Measurements from ENCODE around the gene FHIT. TPM values are rescaled to one million over a fixed set of nuclear protein-coding genes. Genes with fewer than 3 reads are reported as not detected.

Gene FHIT
- total RNA-seq = 1 to 10 TPM; 6.9 to 8.4 TPM
- polyA plus RNA-seq (ENCODE audit: insufficient read length in 2 of 2) = 10 to 100 TPM; 11.3 to 16.5 TPM
- long read RNA-seq, donor 1, partial matches to known transcripts = 5 of 5 reads
- long read RNA-seq, donor 1, other reads (novel, unspliced or antisense) = 0 of 5 reads
- long read RNA-seq, donor 2 = 0 reads
- long read RNA-seq, donor 3 = 0 reads
- long read RNA-seq, donor 4 = 0 reads

- H3K4me3 ChIP-seq (ENCODE audit: low read depth, low read length) = peak within 1 kb of the TSS; percentile 81
- no peaks in the 10 kb centered on the region for H3K9me3 ChIP-seq (ENCODE audit: control insufficient read depth, insufficient read depth, low read length)
- no peaks in the 10 kb centered on the region for H3K36me3 ChIP-seq (ENCODE audit: control insufficient read depth, insufficient read depth, low read length)
- H3K27ac ChIP-seq (ENCODE audit: low read depth, low read length) = peak within 1 kb of the TSS; percentile 80
- no peaks in the 10 kb centered on the region for H3K27me3 ChIP-seq (ENCODE audit: control insufficient read depth, insufficient read depth, low read length)
- 0% methylated on average over 38 of the region's 41 CpGs for WGBS (ENCODE audit: insufficient coverage)
- DNase-seq (ENCODE audit: low read depth in 4 of 6, low spot score in 6 of 6) = peak; percentile 85 to 98 (median 90)
- peaks cover 13% of the 10 kb centered on the region for H3K4me1 ChIP-seq (ENCODE audit: control insufficient read depth, insufficient read depth, low read length)
Observed at GRCh38 chr3:61251174-61251972, at the start of gene FHIT. Gene FHIT, minus strand, starts transcription at chr3:61251452.

- no peaks in the 10 kb centered on the region for H3K9me3 ChIP-seq (ENCODE audit: control insufficient read depth, insufficient read depth, low read length)
- no peaks in the 10 kb centered on the region for H3K36me3 ChIP-seq (ENCODE audit: control insufficient read depth, insufficient read depth, low read length)
- no peaks in the 10 kb centered on the region for H3K4me1 ChIP-seq (ENCODE audit: control insufficient read depth, insufficient read depth, low read length)
- no CpG with 5 or more reads among the region's 2 CpGs for WGBS (ENCODE audit: insufficient coverage)
- H3K27me3 ChIP-seq (ENCODE audit: control insufficient read depth, insufficient read depth, low read length) = no peaks in the 10 kb centered on the region
- H3K4me3 ChIP-seq (ENCODE audit: low read depth, low read length) = no peak overlapping the region
- no peak overlapping the region for H3K27ac ChIP-seq (ENCODE audit: low read depth, low read length)
- peak in 2 of 6 donors; percentile 37 to 44 for DNase-seq (ENCODE audit: low read depth in 4 of 6, low spot score in 6 of 6)
Observed at GRCh38 chr3:61300786-61301185, 49.5 kb upstream of the FHIT start.

GRCh38 chr3:61300006-61300380, 48.7 kb upstream of the FHIT start:
- H3K36me3 ChIP-seq (ENCODE audit: control insufficient read depth, insufficient read depth, low read length) = no peaks in the 10 kb centered on the region
- no peaks in the 10 kb centered on the region for H3K4me1 ChIP-seq (ENCODE audit: control insufficient read depth, insufficient read depth, low read length)
- no peaks in the 10 kb centered on the region for H3K9me3 ChIP-seq (ENCODE audit: control insufficient read depth, insufficient read depth, low read length)
- H3K27me3 ChIP-seq (ENCODE audit: control insufficient read depth, insufficient read depth, low read length) = no peaks in the 10 kb centered on the region
- H3K27ac ChIP-seq (ENCODE audit: low read depth, low read length) = no peak overlapping the region
- no peak for DNase-seq (ENCODE audit: low read depth in 4 of 6, low spot score in 6 of 6)
- 100% methylated on average over 1 of the region's 4 CpGs for WGBS (ENCODE audit: insufficient coverage)
- H3K4me3 ChIP-seq (ENCODE audit: low read depth, low read length) = no peak overlapping the region

GRCh38 chr3:61299343-61300005, 48.2 kb upstream of the FHIT start:
- Histone ChIP-seq H3K27me3 (ENCODE audit: control insufficient read depth, insufficient read depth, low read length) (no peaks in the 10 kb centered on the region), H3K4me1 (ENCODE audit: control insufficient read depth, insufficient read depth, low read length) (no peaks in the 10 kb centered on the region), H3K27ac (ENCODE audit: low read depth, low read length) (no peak overlapping the region), H3K9me3 (ENCODE audit: control insufficient read depth, insufficient read depth, low read length) (no peaks in the 10 kb centered on the region), H3K36me3 (ENCODE audit: control insufficient read depth, insufficient read depth, low read length) (no peaks in the 10 kb centered on the region), H3K4me3 (ENCODE audit: low read depth, low read length) (no peak overlapping the region)
- WGBS (ENCODE audit: insufficient coverage) = 100% methylated on average over 1 of the region's 3 CpGs
- no peak for DNase-seq (ENCODE audit: low read depth in 4 of 6, low spot score in 6 of 6)

GRCh38 chr3:61297821-61298220, 46.6 kb upstream of the FHIT start:
- H3K4me1 ChIP-seq (ENCODE audit: control insufficient read depth, insufficient read depth, low read length) = no peaks in the 10 kb centered on the region

GRCh38 chr3:61288446-61288845, 37.2 kb upstream of the FHIT start:
- Histone ChIP-seq H3K4me1 (ENCODE audit: control insufficient read depth, insufficient read depth, low read length) (no peaks in the 10 kb centered on the region), H3K27me3 (ENCODE audit: control insufficient read depth, insufficient read depth, low read length) (no peaks in the 10 kb centered on the region), H3K9me3 (ENCODE audit: control insufficient read depth, insufficient read depth, low read length) (no peaks in the 10 kb centered on the region), H3K36me3 (ENCODE audit: control insufficient read depth, insufficient read depth, low read length) (no peaks in the 10 kb centered on the region), H3K4me3 (ENCODE audit: low read depth, low read length) (no peak overlapping the region), H3K27ac (ENCODE audit: low read depth, low read length) (no peak overlapping the region)
- 82% methylated on average over 4 of the region's 5 CpGs for WGBS (ENCODE audit: insufficient coverage)
- peak in 1 of 6 donors; percentile 28 for DNase-seq (ENCODE audit: low read depth in 4 of 6, low spot score in 6 of 6)

More at GRCh38 chr3:61297821-61298220, 46.6 kb upstream of the FHIT start:
- DNase-seq (ENCODE audit: low read depth in 4 of 6, low spot score in 6 of 6) = no peak
- no CpG with 5 or more reads among the region's 1 CpG for WGBS (ENCODE audit: insufficient coverage)
- Histone ChIP-seq H3K9me3 (ENCODE audit: control insufficient read depth, insufficient read depth, low read length) (no peaks in the 10 kb centered on the region), H3K4me3 (ENCODE audit: low read depth, low read length) (no peak overlapping the region), H3K27ac (ENCODE audit: low read depth, low read length) (no peak overlapping the region), H3K36me3 (ENCODE audit: control insufficient read depth, insufficient read depth, low read length) (no peaks in the 10 kb centered on the region), H3K27me3 (ENCODE audit: control insufficient read depth, insufficient read depth, low read length) (no peaks in the 10 kb centered on the region)

GRCh38 chr3:61283876-61284275, 32.6 kb upstream of the FHIT start:
- DNase-seq (ENCODE audit: low read depth in 4 of 6, low spot score in 6 of 6) = peak in 2 of 6 donors; percentile 6 to 79
- no peaks in the 10 kb centered on the region for H3K4me1 ChIP-seq (ENCODE audit: control insufficient read depth, insufficient read depth, low read length)
- H3K9me3 ChIP-seq (ENCODE audit: control insufficient read depth, insufficient read depth, low read length) = no peaks in the 10 kb centered on the region
- H3K4me3 ChIP-seq (ENCODE audit: low read depth, low read length) = no peak overlapping the region
- H3K27me3 ChIP-seq (ENCODE audit: control insufficient read depth, insufficient read depth, low read length) = no peaks in the 10 kb centered on the region
- H3K27ac ChIP-seq (ENCODE audit: low read depth, low read length) = no peak overlapping the region
- no peaks in the 10 kb centered on the region for H3K36me3 ChIP-seq (ENCODE audit: control insufficient read depth, insufficient read depth, low read length)

- H3K36me3 ChIP-seq (ENCODE audit: control insufficient read depth, insufficient read depth, low read length) = no peaks in the 10 kb centered on the region
- no peaks in the 10 kb centered on the region for H3K4me1 ChIP-seq (ENCODE audit: control insufficient read depth, insufficient read depth, low read length)
- H3K27me3 ChIP-seq (ENCODE audit: control insufficient read depth, insufficient read depth, low read length) = no peaks in the 10 kb centered on the region
- no peak for DNase-seq (ENCODE audit: low read depth in 4 of 6, low spot score in 6 of 6)
- H3K9me3 ChIP-seq (ENCODE audit: control insufficient read depth, insufficient read depth, low read length) = no peaks in the 10 kb centered on the region
- H3K27ac ChIP-seq (ENCODE audit: low read depth, low read length) = no peak overlapping the region
- H3K4me3 ChIP-seq (ENCODE audit: low read depth, low read length) = no peak overlapping the region
- WGBS (ENCODE audit: insufficient coverage) = 95% methylated on average over 2 of the region's 2 CpGs
Observed at GRCh38 chr3:61278713-61279112, 27.5 kb upstream of the FHIT start.

GRCh38 chr3:61277411-61277810, 26.2 kb upstream of the FHIT start:
- Histone ChIP-seq H3K27me3 (ENCODE audit: control insufficient read depth, insufficient read depth, low read length) (no peaks in the 10 kb centered on the region), H3K4me3 (ENCODE audit: low read depth, low read length) (no peak overlapping the region), H3K27ac (ENCODE audit: low read depth, low read length) (no peak overlapping the region), H3K36me3 (ENCODE audit: control insufficient read depth, insufficient read depth, low read length) (no peaks in the 10 kb centered on the region), H3K9me3 (ENCODE audit: control insufficient read depth, insufficient read depth, low read length) (no peaks in the 10 kb centered on the region), H3K4me1 (ENCODE audit: control insufficient read depth, insufficient read depth, low read length) (no peaks in the 10 kb centered on the region)
- DNase-seq (ENCODE audit: low read depth in 4 of 6, low spot score in 6 of 6) = no peak
- WGBS (ENCODE audit: insufficient coverage) = no CpG with 5 or more reads among the region's 2 CpGs

All from spinal cord (tissue), 10 donors.